Activated T-cell treated with anti-CD3 and anti-CD28 coated beads, Interleukin-2, amount 50 U/mL, for 72 hours (primary cell): Measurements from ENCODE around the gene SULT1A4. TPM values are rescaled to one million over a fixed set of nuclear protein-coding genes. Genes with fewer than 3 reads are reported as not detected.
"Not testable (repeated sequence)": the region's sequence is repeated elsewhere in the genome, so short reads cannot be mapped to it uniquely, and the experiment has no call there.

Experiments
- ATAC-seq, 2 donors: fragments of 150-1000 bp; cut with Tn5 transposase; replicated peaks in 1 of 2; 2 replicates each; pipeline ENCODE4 v1.10.0; 2021; ENCODE audit warnings: moderate library complexity in 2 of 2, mild to moderate bottlenecking in 1 of 2
- DNase-seq, 2 donors: peaks; one replicate each; pipeline ENCODE4 v3.0.0; 2021 to 2022; ENCODE audit warnings: mixed read lengths in 1 of 2
- H3K27ac Mint-ChIP-seq: one replicate; pipeline ENCODE4 v1.8.0; 2022; ENCODE audit warnings: mild to moderate bottlenecking, moderate library complexity, mixed read lengths
- H3K27me3 Mint-ChIP-seq: one replicate; pipeline ENCODE4 v1.8.0; 2022; ENCODE audit warnings: low read depth, mixed read lengths
- H3K36me3 Mint-ChIP-seq, 2 donors: one replicate each; pipeline ENCODE4 v1.8.0; 2022; ENCODE audit warnings: mixed read lengths in 2 of 2, mild to moderate bottlenecking in 1 of 2; ENCODE audit not compliant: insufficient read depth in 2 of 2
- H3K4me1 Mint-ChIP-seq: one replicate; pipeline ENCODE4 v1.8.0; 2022; ENCODE audit warnings: low read depth, mixed read lengths
- H3K4me3 Mint-ChIP-seq, 2 donors: one replicate each; pipeline ENCODE4 v1.8.0; 2022; ENCODE audit warnings: mild to moderate bottlenecking in 2 of 2, mixed read lengths in 2 of 2, moderate library complexity in 2 of 2
- H3K9me3 Mint-ChIP-seq, 2 donors: one replicate each; pipeline ENCODE4 v1.8.0; 2022; ENCODE audit warnings: mixed read lengths in 2 of 2
- total RNA-seq, 2 donors: library from RNA; stranded (reverse); gene quantifications; one replicate each; pipeline ENCODE4 v1.2.3, GENCODE V29; 2022

Gene SULT1A4
- total RNA-seq, 2 donors from 2014 or later, result 1.4 to 2.0 TPM

DNA sequence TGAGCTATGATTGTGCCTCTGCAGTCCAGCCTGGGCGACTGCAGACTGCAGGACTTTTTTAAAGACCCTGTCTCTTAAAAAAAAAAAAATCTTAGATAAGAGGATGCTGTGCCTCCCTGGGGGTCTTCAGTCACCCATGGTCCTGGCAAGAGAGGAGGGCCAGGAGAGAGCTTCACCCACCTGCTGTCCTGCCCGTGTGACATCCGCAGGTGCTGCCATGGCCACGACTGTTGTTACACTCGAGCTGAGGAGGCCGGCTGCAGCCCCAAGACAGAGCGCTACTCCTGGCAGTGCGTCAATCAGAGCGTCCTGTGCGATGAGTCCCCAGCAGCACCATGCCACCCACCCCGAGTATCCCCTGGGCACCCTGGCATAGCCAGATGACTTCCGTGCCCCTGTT is 22.6 kb downstream of the SULT1A4 start:
- not testable (repeated sequence) for H3K4me1 Mint-ChIP-seq, H3K27ac Mint-ChIP-seq, H3K36me3 Mint-ChIP-seq, H3K4me3 Mint-ChIP-seq, ATAC-seq, H3K9me3 Mint-ChIP-seq, H3K27me3 Mint-ChIP-seq
- DNase-seq, result peak in 1 of 2 donors; percentile 0

DNA sequence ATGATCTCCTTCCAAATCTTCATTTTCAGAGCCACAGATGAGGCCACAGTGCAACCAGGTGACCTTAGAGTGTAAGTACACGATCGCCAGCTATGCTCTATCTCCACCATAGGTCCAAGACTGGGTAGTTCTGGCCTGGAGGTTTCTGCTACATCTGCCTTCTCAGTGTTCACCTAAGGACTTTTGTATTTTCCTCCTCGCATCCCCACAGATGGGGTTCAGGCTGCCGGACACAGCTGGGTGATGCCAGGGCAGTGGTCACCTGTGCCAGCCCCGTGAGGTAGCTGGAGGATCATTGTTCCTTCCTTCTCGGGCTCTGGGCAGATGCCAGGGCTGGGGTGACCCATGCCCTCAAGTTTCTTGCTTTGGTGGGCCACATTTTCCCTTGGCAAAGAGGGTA is 46.6 kb downstream of the SULT1A4 start, which contains the start of gene NPIPB12:
NPIPB12 (minus strand) TSS at position 101 of the 400 bp plus-strand sequence.
- not testable (repeated sequence) for H3K4me1 Mint-ChIP-seq, H3K4me3 Mint-ChIP-seq, H3K27me3 Mint-ChIP-seq, H3K36me3 Mint-ChIP-seq, H3K27ac Mint-ChIP-seq, DNase-seq, H3K9me3 Mint-ChIP-seq, ATAC-seq

Other genes starting within 250 kb of the SULT1A4 start
- 1 to 10 TPM in 1 of 2 donors, under 1 TPM in 1; 0.97 to 1.7 TPM for gene NPIPB11, start 53.2 kb upstream of the SULT1A4 start, total RNA-seq
- gene BOLA2, start 5.6 kb upstream of the SULT1A4 start, total RNA-seq, result 10 to 100 TPM; 12.0 to 14.6 TPM
- gene SLX1B, start 5.4 kb upstream of the SULT1A4 start, total RNA-seq, result 10 to 100 TPM; 44.6 to 78.6 TPM
- 10 to 100 TPM; 81.5 to 90.4 TPM for gene NPIPB12, start 46.5 kb downstream of the SULT1A4 start, total RNA-seq
- gene SPN, start 203.3 kb downstream of the SULT1A4 start, total RNA-seq, result 10 to 100 TPM; 77.4 to 84.4 TPM
- 1 to 10 TPM; 4.5 to 5.6 TPM for gene QPRT, start 219.3 kb downstream of the SULT1A4 start, total RNA-seq